NCI-H1417 (cell line): Measurements from ENCODE around the gene SVEP1.

Experiments used
- DNase-seq, 3 experiments: peaks; one replicate each; lab custom pipeline; 2025; lab: John Stamatoyannopoulos, UW

SVEP1 gene

DNA sequence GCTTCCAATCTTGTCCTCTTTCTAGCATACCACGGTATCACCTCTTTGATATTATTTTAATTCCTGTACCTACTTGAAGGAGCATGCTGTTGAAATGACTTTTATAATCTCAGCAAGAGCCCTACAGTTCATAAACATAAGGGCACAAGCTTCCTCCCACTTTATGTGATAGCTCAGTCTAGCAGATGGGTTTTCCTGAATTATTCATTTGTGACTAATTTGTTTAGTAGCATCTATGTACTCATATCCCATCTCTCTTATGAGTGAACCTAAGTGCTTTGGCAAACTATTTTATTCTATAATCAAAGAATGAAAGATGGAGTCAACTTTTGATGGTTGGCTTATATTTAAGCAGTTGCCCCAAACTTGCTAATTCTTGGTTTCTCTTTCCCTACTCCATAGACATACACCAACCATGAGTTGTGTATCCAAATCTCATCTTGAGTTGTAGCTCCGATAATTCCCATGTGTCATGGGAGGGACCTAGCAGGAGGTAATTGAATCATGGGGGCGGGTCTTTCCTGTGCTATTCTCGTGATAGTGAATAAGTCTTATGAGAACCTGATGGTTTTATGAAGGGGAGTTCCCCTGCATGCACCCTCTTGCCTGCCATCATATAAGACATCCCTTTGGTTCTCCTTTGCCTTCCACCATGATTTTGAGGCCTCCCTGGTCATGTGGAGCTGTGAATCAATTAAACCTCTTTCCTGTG, 259.6 kb downstream of the SVEP1 start:
- DNase-seq: no peak

DNA sequence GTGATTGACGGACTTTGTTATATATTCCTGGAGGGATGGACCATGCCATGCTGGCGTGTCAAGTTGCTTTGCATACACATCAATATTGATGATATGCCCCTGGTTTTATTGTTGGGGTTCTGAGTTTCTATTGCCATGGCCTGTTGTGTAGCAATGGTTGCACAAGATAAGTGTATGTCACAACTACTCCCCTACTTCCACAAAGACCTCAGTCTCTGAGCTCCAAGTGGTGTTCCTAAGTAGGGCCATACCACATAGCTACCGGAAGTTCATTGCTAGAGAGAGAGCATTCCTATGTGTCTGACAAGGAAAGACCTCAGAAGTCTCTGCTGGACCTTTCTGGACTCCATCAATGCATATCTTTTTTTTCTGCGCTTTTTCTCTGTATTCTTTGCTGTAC, 261.6 kb downstream of the SVEP1 start:
- no peak for DNase-seq

DNA sequence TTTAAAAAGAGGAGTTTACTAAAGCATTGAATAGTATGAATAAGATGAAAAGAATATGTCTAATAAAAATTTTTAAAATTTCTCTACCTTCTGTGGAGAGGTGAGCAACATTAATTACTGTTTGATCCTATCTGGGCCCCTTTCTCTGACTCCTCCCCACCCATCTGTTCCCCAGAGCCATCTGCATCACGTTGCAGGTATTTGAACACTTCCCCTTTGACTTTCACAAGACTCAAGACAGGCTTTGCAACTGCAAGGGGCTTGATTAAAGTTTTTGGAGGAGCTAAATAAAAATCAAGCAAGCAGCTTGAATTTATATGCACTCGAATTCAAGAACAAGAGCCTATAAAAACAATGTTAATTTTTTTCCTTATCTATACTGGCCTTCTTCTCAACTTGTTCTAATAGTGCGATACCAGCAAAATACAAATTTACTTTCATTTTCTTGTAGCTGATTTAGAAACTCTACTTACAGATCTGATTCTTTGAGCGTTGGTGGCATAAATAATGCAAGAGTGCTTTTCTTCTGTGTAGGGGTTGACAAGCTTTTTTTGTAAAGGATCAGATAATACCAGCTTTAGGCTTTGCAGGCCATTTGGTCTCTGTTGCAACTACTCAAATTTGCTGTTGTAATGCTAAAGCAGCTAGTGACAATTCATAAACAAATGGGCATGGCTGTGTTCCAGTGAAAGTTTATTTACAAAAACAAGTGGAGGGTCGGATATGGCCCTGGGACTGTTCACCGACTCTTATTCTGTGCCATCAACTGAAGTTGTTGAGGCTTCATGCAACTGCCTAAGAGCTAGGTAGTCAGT, 263.1 kb downstream of the SVEP1 start:
- no peak for DNase-seq
